ENCODE results near the gene ARHGEF11.

Gene ARHGEF11

DNA sequence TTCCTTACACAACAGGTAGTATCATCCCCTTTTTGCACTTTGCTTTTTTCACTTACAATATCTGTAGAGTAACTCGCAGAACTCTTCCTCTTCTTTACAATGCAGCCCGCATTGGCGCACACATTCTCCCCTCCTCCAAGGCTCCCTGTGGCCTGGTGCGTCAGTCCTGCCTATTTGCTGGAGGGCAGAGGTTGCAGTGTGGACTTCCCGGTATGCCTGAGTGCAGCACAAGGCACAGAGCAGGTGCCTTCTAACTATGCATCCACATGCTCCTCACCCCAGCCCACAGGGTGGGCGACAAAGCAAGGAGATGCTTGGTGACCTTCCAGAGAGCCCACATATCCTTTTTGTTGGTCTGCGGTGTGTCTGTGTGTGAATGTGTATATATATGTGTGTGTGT is 53.3 kb downstream of the ARHGEF11 start:
- Histone ChIP-seq H3K27me3 (ENCODE audit: insufficient read depth, low read length, poor library complexity, severe bottlenecking) (no peaks in the 10 kb centered on the region), H3K4me3 (ENCODE audit: low read length, poor library complexity, severe bottlenecking) (no peak overlapping the region), H3K9ac (ENCODE audit: low read depth, low read length, poor library complexity, severe bottlenecking) (no peak overlapping the region), H3F3A (ENCODE audit: low read depth) (no peaks in the 10 kb centered on the region), H3K4me1 (ENCODE audit: insufficient read depth, low read length, poor library complexity, severe bottlenecking) (peaks cover 9% of the 10 kb centered on the region), H2AFZ (ENCODE audit: low read length) (no peak overlapping the region), H3K9me2 (replicated peaks; ENCODE audit: low read depth, low read length) (no peaks in the 10 kb centered on the region), H3K36me3 (ENCODE audit: insufficient read depth, low read length) (no peaks in the 10 kb centered on the region), H3K79me2 (ENCODE audit: insufficient read depth, low read length) (no peaks in the 10 kb centered on the region), H3K9me3 (ENCODE audit: insufficient read depth, low read depth, low read length) (no peaks in the 10 kb centered on the region), H3K4me2 (ENCODE audit: low read depth, low read length, poor library complexity, severe bottlenecking) (no peak overlapping the region), H4K20me1 (ENCODE audit: insufficient read depth, low read length, poor library complexity, severe bottlenecking) (no peaks in the 10 kb centered on the region)
- TF ChIP-seq, protein P1, sequence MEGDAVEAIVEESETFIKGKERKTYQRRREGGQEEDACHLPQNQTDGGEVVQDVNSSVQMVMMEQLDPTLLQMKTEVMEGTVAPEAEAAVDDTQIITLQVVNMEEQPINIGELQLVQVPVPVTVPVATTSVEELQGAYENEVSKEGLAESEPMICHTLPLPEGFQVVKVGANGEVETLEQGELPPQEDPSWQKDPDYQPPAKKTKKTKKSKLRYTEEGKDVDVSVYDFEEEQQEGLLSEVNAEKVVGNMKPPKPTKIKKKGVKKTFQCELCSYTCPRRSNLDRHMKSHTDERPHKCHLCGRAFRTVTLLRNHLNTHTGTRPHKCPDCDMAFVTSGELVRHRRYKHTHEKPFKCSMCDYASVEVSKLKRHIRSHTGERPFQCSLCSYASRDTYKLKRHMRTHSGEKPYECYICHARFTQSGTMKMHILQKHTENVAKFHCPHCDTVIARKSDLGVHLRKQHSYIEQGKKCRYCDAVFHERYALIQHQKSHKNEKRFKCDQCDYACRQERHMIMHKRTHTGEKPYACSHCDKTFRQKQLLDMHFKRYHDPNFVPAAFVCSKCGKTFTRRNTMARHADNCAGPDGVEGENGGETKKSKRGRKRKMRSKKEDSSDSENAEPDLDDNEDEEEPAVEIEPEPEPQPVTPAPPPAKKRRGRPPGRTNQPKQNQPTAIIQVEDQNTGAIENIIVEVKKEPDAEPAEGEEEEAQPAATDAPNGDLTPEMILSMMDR (conservative IDR thresholded peaks at IDR 0.05; ENCODE audit: low read length) = no peak
- no peak for TF ChIP-seq EZH2phosphoT487 (IDR thresholded peaks at IDR 0.05; ENCODE audit: borderline replicate concordance)

DNA sequence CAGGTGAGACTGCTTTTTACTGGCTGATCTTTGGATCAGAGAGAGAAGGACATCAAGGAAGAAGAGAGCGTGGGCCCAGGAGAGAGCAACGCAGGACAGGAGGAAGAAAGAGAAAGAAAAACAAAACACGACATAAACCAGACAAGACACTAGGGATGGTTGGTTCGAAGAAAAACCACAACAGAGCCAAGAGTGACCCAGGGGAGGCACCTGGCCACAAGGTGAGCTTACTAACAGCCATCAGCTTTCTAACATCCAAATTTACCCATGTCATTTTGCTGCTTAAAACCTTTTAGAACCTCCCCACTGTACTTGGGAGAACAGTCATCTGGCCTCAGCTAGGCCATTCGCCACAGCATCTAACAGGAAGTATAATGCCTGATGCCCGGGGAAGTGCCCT is 57.8 kb downstream of the ARHGEF11 start:
- TF ChIP-seq, protein P1 (conservative IDR thresholded peaks at IDR 0.05; ENCODE audit: low read length) = no peak
- TF ChIP-seq EZH2phosphoT487 (IDR thresholded peaks at IDR 0.05; ENCODE audit: borderline replicate concordance) = no peak
- peaks cover 9% of the 10 kb centered on the region for H3K4me1 ChIP-seq (ENCODE audit: insufficient read depth, low read length, poor library complexity, severe bottlenecking)
- H3K79me2 ChIP-seq (ENCODE audit: insufficient read depth, low read length) = no peaks in the 10 kb centered on the region

DNA sequence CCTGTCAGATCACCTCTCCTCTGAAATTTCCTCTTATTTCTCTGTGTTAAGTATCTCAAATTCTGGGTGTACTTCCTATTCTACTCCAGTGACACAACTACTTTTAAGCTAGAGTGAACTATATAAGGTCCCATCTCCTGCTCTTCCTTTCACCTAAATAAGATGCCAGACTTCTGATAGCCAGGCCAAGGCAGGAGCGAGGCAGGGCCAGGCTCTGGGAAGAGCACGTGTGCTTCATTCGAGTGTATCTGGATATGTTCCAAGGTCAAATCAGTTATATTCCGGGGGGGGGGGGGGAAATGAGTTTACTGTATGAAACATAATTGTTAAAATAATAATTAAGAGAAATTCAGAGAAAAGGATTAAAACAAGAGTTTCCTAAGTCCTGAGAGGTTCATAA is 65.0 kb downstream of the ARHGEF11 start:
- Histone ChIP-seq H3K79me2 (ENCODE audit: insufficient read depth, low read length) (no peaks in the 10 kb centered on the region), H3K9me2 (replicated peaks; ENCODE audit: low read depth, low read length) (no peaks in the 10 kb centered on the region), H3K9me3 (ENCODE audit: insufficient read depth, low read depth, low read length) (no peaks in the 10 kb centered on the region), H3K9ac (ENCODE audit: low read depth, low read length, poor library complexity, severe bottlenecking) (no peak overlapping the region), H3K4me3 (ENCODE audit: low read length, poor library complexity, severe bottlenecking) (no peak overlapping the region), H3K4me2 (ENCODE audit: low read depth, low read length, poor library complexity, severe bottlenecking) (no peak overlapping the region), H3F3A (ENCODE audit: low read depth) (no peaks in the 10 kb centered on the region), H3K27me3 (ENCODE audit: insufficient read depth, low read length, poor library complexity, severe bottlenecking) (no peaks in the 10 kb centered on the region), H3K4me1 (ENCODE audit: insufficient read depth, low read length, poor library complexity, severe bottlenecking) (no peaks in the 10 kb centered on the region), H3K36me3 (ENCODE audit: insufficient read depth, low read length) (no peaks in the 10 kb centered on the region), H4K20me1 (ENCODE audit: insufficient read depth, low read length, poor library complexity, severe bottlenecking) (no peaks in the 10 kb centered on the region), H2AFZ (ENCODE audit: low read length) (no peak overlapping the region)
- TF ChIP-seq, protein P1 (conservative IDR thresholded peaks at IDR 0.05; ENCODE audit: low read length) = no peak
- TF ChIP-seq EZH2phosphoT487 (IDR thresholded peaks at IDR 0.05; ENCODE audit: borderline replicate concordance) = no peak

More for the DNA sequence above, 57.8 kb downstream of the ARHGEF11 start:
- Histone ChIP-seq H3K9me3 (ENCODE audit: insufficient read depth, low read depth, low read length) (no peaks in the 10 kb centered on the region), H3K9ac (ENCODE audit: low read depth, low read length, poor library complexity, severe bottlenecking) (no peak overlapping the region), H2AFZ (ENCODE audit: low read length) (peak overlapping the region; percentile 42; the same call in 1 of the 2 replicates), H3F3A (ENCODE audit: low read depth) (no peaks in the 10 kb centered on the region), H3K9me2 (replicated peaks; ENCODE audit: low read depth, low read length) (no peaks in the 10 kb centered on the region), H3K36me3 (ENCODE audit: insufficient read depth, low read length) (no peaks in the 10 kb centered on the region), H3K27me3 (ENCODE audit: insufficient read depth, low read length, poor library complexity, severe bottlenecking) (no peaks in the 10 kb centered on the region), H4K20me1 (ENCODE audit: insufficient read depth, low read length, poor library complexity, severe bottlenecking) (no peaks in the 10 kb centered on the region), H3K4me2 (ENCODE audit: low read depth, low read length, poor library complexity, severe bottlenecking) (no peak overlapping the region), H3K4me3 (ENCODE audit: low read length, poor library complexity, severe bottlenecking) (no peak overlapping the region)
